ENCODE data around the gene CCDC50.
A peak's percentile ranks its signal among the peaks of the same experiment; 100 is the strongest.

CCDC50 gene

DNA sequence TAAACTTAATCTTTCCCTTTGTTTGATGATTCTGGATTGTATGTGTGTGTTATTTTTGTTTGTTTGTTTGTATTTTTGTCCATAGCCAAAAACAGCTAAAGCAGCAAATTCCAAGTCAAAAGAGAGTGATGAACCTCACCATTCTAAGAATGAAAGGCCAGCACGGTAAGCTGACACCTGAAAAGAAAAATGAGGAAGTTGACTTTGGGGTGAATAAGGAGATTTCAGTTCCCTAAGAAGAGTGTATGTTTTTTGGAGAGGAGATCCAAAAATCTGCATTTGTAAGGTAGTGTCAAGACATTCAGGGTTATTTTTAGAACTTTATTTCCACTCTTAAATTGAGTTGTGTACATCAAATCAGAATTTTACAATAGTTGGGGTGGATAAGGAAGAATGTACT, 53.5 kb downstream of the CCDC50 start:
- DNase-seq = no peak

DNA sequence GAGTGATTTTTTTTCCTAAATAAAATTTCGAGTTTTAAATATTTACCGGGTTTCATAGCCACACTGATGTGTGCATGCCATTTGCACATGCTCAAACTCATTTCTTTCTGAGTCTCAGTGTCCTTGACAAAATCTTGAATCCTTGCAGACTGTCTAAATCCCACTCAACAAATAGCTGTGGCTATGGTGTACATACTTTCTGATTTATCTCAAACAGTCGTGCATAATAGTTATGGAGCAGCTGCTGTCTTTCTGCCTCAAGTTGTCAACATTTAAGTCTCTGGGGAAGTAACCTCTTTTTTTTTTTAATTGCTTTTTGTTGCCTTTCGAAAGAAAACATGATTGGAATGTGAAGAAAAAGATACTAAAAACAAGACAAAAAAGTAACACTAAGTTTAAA, 53.9 kb downstream of the CCDC50 start:
- no peak for DNase-seq

DNA sequence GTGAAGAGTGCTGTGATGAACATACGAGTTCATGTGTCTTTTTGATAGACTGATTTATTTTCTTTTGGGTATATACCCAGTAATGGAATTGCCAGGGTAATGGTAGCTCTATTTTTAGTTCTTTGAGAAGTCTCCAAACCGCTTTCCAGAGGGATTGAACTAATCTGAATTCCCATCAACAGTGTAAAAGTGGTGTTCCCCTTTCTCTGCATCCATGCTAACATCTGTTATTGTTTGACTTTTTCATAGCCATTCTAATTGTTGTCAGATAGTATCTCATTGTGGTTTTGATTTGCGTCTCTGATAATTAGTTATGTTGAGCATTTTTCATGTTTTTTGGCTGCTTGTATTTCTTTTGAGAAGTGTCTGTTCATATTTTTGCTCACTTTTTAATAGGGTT, 55.9 kb downstream of the CCDC50 start:
- no peak for DNase-seq

- no peak for DNase-seq
Observed at GRCh38 chr3:191387441-191388077, 58.4 kb downstream of the CCDC50 start.

DNA sequence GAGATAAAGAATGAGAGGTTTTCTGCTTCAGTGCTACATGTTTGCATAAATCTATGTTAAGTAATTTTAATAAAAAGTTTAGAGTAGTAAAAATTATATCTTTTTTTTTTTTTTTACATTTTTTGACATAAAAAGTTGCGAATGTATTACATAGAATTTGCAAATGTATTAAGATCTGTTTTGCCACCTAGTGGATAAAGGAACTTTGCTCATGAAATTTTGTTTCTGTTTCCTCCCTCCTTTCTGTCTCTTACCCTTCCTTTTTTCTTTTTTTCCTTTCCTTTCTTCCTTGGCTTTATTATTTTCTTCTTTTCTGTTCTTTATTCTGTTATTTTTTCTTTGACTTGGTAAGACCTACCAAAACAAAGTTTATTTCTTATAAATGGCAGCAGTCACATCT, 59.6 kb downstream of the CCDC50 start:
- no peak for DNase-seq

- no peak for DNase-seq
Observed at GRCh38 chr3:191390580-191390979, 61.4 kb downstream of the CCDC50 start.

DNA sequence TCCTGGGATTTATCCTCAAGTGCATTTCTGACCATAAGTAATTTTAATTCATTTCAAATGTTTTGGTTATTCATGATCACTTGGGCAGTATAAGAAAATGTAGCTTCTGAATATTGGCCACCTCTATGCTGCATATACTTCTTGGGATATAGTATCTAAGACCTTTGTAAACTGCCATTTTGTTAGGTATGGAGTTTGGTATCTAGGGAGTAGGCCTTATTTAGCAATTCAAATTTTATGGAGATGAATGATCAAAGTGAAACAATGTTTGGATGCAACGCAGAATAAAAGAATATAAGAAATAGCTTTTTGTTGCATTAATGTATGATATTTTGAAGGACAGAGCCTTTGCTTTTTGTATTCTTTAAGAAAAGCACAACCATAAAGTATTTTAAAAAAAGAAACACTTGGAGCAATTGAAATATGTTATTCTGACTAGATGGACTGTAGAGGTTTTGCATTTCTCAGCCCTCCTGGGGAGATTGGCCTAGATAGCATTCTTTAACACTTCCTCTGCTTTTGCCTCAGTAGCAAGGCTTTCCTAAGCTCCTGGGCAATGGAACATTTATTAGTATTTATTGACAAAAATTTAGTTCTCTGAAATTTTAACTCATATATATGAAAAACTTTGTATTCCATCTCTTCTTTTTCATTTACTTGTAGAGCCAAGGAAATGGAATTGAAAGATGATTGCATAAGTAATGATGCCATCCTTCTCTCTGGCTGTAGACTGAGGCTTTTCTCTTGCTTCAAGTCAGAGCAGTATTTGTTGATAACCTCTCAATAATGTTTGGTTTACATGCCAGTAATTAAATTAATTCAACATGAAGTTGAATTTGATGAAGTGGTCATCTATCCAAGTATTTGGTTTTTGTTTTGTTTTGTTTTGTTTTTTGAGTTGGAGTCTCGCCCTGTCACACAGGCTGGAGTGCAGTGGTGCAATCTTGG, 62.9 kb downstream of the CCDC50 start:
- DNase-seq = no peak

GRCh38 chr3:191393146-191393545, 64.0 kb downstream of the CCDC50 start:
- DNase-seq = no peak

- DNase-seq = no peak
Observed at GRCh38 chr3:191397771-191398170, 68.6 kb downstream of the CCDC50 start.

- DNase-seq = no peak
Observed at GRCh38 chr3:191398607-191399006, 69.4 kb downstream of the CCDC50 start.

GRCh38 chr3:191399918-191400317, 70.7 kb downstream of the CCDC50 start:
- no peak for DNase-seq

GRCh38 chr3:191401775-191402357, 72.7 kb downstream of the CCDC50 start:
- no peak for DNase-seq

DNA sequence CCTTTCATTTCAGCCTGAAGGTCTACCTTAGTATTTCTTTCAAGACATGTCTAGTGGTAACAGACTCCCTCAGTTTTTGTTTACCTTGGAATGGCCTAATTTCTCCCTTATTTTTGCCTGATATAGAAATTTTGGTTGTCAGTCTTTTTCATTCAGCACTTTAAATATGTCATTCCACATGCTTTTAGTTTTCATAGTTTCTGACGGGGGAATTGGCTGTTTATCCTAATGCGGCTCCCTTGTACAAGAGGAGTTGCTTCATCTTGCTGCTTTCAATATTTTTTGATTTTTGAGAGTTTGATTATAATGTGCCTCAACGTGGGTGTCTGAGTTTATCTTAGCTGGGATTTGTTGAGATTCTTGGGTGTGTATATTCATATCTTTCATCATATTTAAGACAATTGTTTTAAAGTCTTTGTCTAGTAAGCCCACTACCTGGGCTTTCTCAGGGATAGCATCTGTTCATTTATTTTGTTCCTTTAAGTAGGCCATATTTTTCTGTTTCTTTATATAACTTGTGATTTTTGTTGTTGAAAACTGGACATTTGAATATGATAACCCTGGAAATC, 80.7 kb downstream of the CCDC50 start:
- no peak for DNase-seq

- no peak for DNase-seq
Observed at GRCh38 chr3:191412759-191413158, 83.6 kb downstream of the CCDC50 start.

DNA sequence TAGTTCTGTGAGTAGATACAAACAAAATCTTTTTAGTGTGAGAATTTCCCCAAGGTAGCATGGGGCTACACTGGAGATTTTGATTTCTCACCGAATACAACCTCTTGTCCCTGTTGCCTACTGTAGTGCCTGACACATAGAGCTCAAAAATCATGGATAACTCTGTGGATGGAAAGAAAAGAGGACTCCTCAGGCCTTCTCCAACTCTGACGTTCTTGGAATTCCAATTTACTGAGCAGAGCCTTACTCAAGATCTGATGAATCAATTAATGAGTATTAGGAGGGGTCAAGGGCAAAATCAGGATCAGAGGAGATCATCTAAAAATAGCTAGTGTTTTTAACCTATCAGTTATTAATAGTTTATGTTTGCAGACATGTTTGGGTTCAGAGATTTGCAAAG, 85.1 kb downstream of the CCDC50 start:
- DNase-seq = no peak

- peak; percentile 2 for DNase-seq
Observed at GRCh38 chr3:191414732-191415131, 85.5 kb downstream of the CCDC50 start.

DNA sequence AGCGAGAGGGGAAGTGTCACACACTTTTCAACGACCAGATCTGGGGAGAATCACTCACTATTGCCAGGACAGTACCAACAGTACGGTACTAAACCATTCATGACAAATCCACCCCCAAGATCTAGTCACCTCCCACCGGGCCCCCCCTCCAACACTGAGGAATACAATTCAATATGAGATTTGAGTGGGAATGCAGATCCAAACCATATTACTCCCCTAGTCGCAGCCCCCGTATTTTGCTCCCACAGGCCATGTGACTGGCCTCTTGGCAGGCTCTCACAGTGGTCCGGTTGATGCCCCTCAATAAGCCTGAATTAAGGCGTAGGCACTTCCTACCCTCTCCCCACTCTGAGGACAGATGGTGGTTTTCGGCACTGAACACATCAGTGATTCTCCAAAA, 86.4 kb downstream of the CCDC50 start:
- no peak for DNase-seq

DNA sequence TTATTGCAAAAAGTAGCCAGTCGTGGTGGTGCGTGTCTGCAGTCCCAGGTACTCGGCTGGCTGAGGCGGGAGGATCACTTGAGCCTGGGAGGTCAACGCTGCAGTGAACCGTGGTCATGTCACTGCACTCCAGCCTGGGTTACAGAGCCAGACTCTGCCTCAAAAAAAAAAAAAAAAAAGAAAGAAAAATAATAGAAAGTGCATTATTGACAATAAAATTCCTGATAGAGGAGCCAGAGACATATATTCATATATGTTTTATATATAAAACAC, 88.2 kb downstream of the CCDC50 start:
- DNase-seq = no peak

DNA sequence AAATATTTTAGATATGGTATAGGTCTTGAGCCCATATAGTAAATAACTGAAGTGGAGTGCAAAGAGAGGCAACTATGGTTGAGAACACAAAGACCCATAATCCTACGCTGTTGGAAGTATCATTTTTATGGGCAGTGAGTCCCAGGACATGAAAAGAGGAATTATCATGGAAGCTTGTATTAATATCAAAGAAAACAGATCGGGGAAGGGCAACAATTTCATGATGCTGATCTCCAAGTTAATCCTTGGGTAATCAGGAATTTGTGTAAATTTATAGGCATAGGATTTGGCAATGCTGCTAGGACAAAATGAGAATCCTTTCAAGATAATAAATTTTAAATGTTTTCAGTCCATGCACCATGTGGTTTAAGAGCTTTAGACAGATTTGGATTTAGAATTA, 91.6 kb downstream of the CCDC50 start:
- DNase-seq = no peak

- no peak for DNase-seq
Observed at GRCh38 chr3:191424881-191425280, 95.7 kb downstream of the CCDC50 start.

GRCh38 chr3:191425322-191425734, 96.1 kb downstream of the CCDC50 start:
- no peak for DNase-seq

GRCh38 chr3:191426311-191426710, 97.1 kb downstream of the CCDC50 start:
- no peak for DNase-seq

DNA sequence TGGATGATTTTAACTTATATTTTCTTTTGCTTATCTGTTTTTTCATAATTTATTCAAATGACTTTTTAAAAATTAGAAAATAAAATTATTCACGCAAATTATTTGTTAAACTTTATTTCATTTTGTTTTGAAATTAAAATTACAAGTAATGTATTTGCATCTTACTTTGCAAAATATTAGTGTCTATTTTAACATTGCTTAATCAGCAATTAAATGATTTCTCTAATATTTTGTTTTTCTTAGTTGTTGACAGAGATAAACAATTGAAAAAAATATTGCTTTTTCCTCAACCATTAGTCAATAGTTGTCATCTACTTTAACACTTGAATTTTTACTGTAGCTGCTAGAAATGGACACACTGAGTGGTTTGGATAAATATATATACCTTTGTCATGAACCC, 99.0 kb downstream of the CCDC50 start:
- no peak for DNase-seq

GRCh38 chr3:191430103-191430502, 100.9 kb downstream of the CCDC50 start:
- DNase-seq = no peak

Data from NCI-H748 treated with DMSO at 0.1 percent for 48 hours (cell line).